Measurements from ENCODE around the gene LBP. TPM values are rescaled to one million over a fixed set of nuclear protein-coding genes. Genes with fewer than 3 reads are reported as not detected.
A peak's percentile ranks its signal among the peaks of the same experiment; 100 is the strongest.

Gene LBP
- total and polyA plus RNA-seq, 2 experiments from 2014 or later = 0.10 to 0.19 TPM

- peak; percentile 33 for DNase-seq (ENCODE audit: low spot score)
- H3K4me3 ChIP-seq = no peak overlapping the region
- H3K9me2 ChIP-seq (ENCODE audit: insufficient read depth) = 0 out of 2 replicates have a peak, but pooled peaks cover 4% of the 10 kb centered on the region
- H3K9me3 Mint-ChIP-seq = 0 out of 3 replicates have a peak, but pooled peaks cover 2% of the 10 kb centered on the region
- H2AFZ ChIP-seq = no peak overlapping the region
- H3K4me1 ChIP-seq (ENCODE audit: insufficient read depth) = peaks cover 6% of the 10 kb centered on the region; the same call in 1 of the 2 replicates
- H3K4me3 Mint-ChIP-seq = no peak overlapping the region
- no peak; the same call in 2 of the 3 replicates for ATAC-seq
- no peaks in the 10 kb centered on the region for H3K79me2 ChIP-seq (replicated peaks; ENCODE audit: insufficient read depth)
- H3K4me1 Mint-ChIP-seq = peaks cover 3% of the 10 kb centered on the region; the same call in 1 of the 3 replicates
- no peaks in the 10 kb centered on the region for H3K36me3 ChIP-seq (ENCODE audit: insufficient read depth)
- H3K27me3 ChIP-seq (ENCODE audit: insufficient read depth) = no peaks in the 10 kb centered on the region
- H3K27ac ChIP-seq (ENCODE audit: low read depth) = no peak overlapping the region
- no peaks in the 10 kb centered on the region for H3F3A ChIP-seq (replicated peaks; ENCODE audit: low read depth)
- no peak overlapping the region for H3K27ac Mint-ChIP-seq
- TF ChIP-seq STAT1 (IDR thresholded peaks at IDR 0.05; ENCODE audit: unreplicated experiment) (no peak), CTCF (conservative IDR thresholded peaks at IDR 0.05; ENCODE audit: low read depth in 2 of 2) (peak; percentile 25 to 47; a peak in 2 of 4 replicates), ZNF462 (CRISPR knock-in tag; IDR thresholded peaks at IDR 0.05) (no peak), ZNF331 (CRISPR knock-in tag; IDR thresholded peaks at IDR 0.05; ENCODE audit: low read depth) (no peak), EZH2 (IDR thresholded peaks at IDR 0.05; ENCODE audit: low read depth, unreplicated experiment) (no peak), ZNF114 (CRISPR knock-in tag; IDR thresholded peaks at IDR 0.05) (no peak), REST (IDR thresholded peaks at IDR 0.05; ENCODE audit: unreplicated experiment) (no peak), ETS1 (IDR thresholded peaks at IDR 0.05) (no peak), JUNB (IDR thresholded peaks at IDR 0.05; ENCODE audit: unreplicated experiment) (no peak)
- H3K36me3 Mint-ChIP-seq (ENCODE audit: low read depth) = no peaks in the 10 kb centered on the region
- peaks cover 1% of the 10 kb centered on the region for H3K27me3 Mint-ChIP-seq (ENCODE audit: insufficient read depth, low read depth, poor library complexity)
- H4K20me1 ChIP-seq (replicated peaks; ENCODE audit: insufficient read depth) = no peaks in the 10 kb centered on the region
- H3K4me2 ChIP-seq = no peak overlapping the region
Measured at GRCh38 chr20:38387953-38388352, 41.7 kb downstream of the LBP start.

Measured in GM23338 (cell line).